ENCODE measurements around the gene ZNF112.

ZNF112 gene

GRCh38 chr19:44277331-44277730, 79.1 kb downstream of the ZNF112 start:
- TF ChIP-seq ZNF565 (CRISPR knock-in tag; conservative IDR thresholded peaks at IDR 0.05; ENCODE audit: low read depth) (no peak), CREB5 (CRISPR knock-in tag; IDR thresholded peaks at IDR 0.05; ENCODE audit: low read depth) (no peak), ISL1 (CRISPR knock-in tag; IDR thresholded peaks at IDR 0.05) (no peak), TSHZ2 (CRISPR knock-in tag; IDR thresholded peaks at IDR 0.05) (no peak), BACH2 (CRISPR knock-in tag; IDR thresholded peaks at IDR 0.05; ENCODE audit: borderline replicate concordance) (no peak), ZC3H10 (CRISPR knock-in tag; IDR thresholded peaks at IDR 0.05) (no peak), CSRNP3 (CRISPR knock-in tag; IDR thresholded peaks at IDR 0.05) (no peak)
- no peak for ATAC-seq
